ENCODE data around the gene GBGT1.

Gene GBGT1

GRCh38 chr9:133125941-133126696 lies 37.6 kb downstream of the GBGT1 start:
- DNase-seq (ENCODE audit: low read depth), result no peak

DNA sequence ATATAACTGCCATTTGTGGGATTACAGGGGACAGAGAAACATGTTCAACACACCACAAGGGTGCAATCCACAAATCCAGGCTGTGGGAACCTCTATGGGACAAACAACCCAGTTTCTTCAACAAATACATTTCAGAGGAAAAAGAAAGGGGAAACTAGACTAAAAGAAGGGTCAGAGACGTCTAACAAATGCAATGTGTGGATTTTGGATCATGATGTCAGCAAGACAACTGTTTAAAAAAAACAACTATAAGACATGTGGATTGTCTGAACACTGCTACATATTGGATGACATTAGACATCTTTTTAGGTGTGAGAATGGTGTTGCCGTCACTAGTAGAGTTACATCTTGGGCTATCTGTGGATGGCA lies 38.8 kb downstream of the GBGT1 start:
- no peak for DNase-seq (ENCODE audit: low read depth)

- DNase-seq (ENCODE audit: low read depth), result no peak
These were observed 39.4 kb downstream of the GBGT1 start for GRCh38 chr9:133124123-133124906.

DNA sequence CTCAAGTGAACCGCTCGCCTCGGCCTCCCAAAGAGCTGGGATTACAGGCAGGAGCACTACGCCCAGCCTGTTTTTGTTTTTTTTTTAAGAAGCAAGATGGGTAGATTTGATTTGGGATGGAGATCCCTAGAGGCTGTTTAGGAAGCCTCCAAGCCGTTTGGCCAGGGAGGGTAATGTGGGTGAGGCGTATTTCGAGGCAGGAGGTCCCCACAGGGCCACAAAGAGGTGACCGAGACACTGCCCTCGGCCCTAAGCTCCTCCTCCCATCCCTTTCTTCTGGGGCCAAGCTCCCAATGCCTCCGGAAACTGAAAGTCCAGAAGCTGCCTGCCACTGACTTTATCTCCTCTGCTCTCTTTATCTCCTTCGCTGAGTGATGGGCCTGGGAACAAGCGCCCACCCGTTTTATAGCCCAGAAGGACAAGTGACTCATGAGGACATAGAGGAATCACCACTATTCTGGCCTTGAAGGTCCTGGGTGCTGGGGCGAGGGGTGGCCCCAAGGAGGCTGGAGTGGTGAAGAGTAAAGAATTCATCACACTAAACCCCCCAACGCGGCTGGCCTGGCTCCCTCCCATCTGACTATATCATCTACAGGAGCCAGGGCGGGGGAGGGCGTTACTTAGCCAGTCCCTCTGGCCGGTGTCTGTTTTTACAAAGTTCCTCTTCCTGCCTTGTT lies 40.6 kb downstream of the GBGT1 start:
- no peak for DNase-seq (ENCODE audit: low read depth)

DNA sequence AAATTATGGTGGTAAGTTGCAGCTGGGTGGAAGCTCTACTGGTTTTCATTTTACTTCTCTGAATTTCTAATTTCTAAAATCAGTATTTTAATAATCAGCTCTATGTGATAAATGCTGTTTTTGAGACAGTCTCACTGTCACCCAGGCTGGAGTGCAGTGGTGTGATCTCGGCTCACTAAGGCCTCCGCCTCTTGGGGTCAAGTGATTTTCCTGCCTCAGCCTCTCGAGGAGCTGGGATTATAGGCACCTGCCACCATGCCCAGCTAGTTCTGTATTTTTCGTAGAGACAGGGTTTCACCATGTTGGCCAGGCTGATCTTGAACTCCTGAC lies 41.1 kb downstream of the GBGT1 start:
- no peak for DNase-seq (ENCODE audit: low read depth)

DNA sequence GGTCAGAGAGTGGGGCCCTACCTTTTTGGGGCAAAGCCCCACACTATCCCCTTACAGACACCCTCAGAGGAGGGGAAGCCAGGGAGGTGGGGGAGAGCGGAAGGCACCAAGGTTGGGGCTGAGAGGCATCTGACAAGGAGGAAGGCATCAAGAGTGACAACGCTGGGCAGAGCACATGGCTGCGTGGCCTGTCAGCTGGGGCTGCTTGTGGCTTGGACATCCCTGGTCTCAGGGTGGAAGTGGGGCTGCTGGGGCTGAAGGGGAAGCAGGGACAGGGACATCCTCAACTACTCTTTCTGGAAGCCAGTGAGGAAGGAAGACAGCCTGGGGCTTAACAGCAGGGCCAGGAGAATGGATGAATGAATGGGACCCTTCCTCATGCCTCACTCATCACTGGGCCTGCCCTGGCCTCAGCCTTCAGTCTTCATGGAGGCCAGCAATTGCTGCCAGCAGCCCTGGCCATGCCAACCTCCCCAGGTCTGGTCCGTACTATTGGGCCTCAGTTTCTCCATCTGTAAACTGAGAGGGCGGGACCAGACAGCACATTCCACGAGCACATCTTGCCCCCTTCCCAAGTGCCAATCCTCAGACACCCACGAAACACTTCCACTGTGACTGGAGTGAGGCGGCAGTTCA lies 41.7 kb downstream of the GBGT1 start:
- DNase-seq (ENCODE audit: low read depth), result no peak

- peak; percentile 54 for DNase-seq (ENCODE audit: low read depth)
These were observed 42.4 kb downstream of the GBGT1 start, which contains the start of gene RALGDS for GRCh38 chr9:133121198-133121914. RALGDS (minus strand) TSS chr9:133121240; CDS start chr9:133121154, 86 bp downstream.

- DNase-seq (ENCODE audit: low read depth), result no peak
These were observed 43.1 kb downstream of the GBGT1 start for GRCh38 chr9:133120501-133121197.

DNA sequence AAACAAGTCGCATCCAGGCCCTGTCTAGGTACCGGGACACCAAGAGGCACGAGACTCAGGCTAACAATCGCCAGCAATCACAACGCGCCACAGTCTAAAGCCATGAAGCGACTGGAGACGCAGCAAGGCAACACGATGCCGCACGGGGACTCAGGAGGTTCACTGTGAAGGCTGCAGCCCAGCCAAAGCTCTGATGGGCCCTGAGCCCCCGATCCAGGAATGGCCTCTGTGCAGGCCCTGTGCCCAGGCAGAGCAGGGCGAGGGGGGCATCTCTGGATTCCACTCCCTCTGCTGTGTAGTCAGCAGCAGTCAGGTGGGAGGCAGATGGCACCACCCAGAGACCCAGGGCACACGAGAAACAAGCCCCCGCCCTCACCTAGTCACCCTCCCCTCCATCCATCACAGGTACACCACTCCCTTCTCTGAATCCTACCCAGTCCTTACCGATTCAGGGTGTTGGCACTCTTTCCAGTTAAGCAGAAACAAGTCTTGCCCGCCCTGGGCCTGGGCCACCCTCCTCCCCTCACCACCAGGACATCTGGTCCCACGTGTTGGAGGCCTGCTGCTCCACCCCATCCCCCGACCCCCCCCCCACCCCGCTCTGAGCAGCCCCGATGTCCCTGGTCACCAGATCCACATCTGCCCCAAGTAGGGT lies 43.7 kb downstream of the GBGT1 start:
- no peak for DNase-seq (ENCODE audit: low read depth)

GRCh38 chr9:133119103-133119845 lies 44.4 kb downstream of the GBGT1 start:
- DNase-seq (ENCODE audit: low read depth), result peak; percentile 20

GRCh38 chr9:133118568-133118967 lies 45.1 kb downstream of the GBGT1 start:
- no peak for DNase-seq (ENCODE audit: low read depth)

DNA sequence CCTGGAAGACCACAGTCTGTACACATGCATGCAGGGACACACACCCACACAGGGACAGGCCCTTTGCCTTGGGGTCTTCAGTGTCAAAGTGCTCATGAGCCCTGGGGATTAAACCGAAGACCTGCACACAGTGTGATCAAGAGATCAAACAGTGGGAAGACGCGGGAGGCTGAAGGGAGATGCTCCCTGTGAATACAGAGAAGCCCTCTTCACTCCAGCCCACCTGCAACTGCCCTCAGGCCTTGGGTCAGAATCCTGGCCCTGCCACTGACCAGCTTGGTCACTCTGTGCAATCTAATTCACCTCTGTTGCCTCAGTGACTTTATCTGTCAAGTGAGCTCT lies 45.6 kb downstream of the GBGT1 start:
- DNase-seq (ENCODE audit: low read depth), result no peak

- DNase-seq (ENCODE audit: low read depth), result no peak
These were observed 46.2 kb downstream of the GBGT1 start for GRCh38 chr9:133117271-133118178.

DNA sequence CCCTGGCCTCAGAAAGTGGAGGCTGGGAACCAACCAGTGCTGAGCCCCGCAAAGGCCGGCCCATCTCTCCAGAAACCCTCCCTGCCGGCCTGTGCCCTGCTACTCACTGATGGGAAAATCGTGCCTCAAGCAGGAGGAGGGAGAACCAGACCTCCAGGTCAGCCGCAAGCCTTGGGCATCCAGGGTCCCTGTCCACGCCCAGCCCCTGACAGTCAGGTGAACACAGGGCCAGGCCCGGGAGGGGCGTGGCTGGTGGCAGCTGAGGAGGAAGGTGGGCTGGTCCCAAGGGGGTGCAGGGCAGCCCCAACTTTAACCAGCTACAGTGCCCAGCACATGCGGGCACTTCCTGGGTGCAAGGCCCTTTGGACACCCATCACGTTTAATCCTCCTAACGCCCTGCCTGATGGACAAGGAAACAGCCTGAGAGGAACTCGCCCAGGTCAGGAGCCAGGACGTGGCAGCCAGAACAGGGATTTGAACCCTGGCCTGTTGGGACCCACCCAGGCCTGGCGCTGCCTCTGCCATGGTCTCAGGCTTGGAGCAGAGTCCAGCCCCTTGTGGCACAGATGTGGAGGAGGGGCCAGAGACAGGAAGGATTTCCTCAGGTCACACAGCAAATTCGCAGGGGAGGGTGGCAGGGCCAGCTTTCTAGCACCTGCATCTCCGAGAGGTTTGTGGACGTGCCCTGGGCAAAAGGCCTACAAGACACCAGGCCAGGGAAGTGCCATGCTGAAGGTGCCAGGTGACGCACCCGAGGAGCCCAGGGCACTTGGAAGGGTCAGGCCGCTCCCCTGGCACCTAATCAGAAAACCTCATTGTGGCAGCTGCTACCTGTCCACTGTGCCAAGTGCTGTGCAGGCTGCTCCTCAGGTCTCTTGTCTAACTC lies 47.1 kb downstream of the GBGT1 start:
- no peak for DNase-seq (ENCODE audit: low read depth)

GRCh38 chr9:133115604-133116345 lies 47.9 kb downstream of the GBGT1 start:
- no peak for DNase-seq (ENCODE audit: low read depth)

- no peak for DNase-seq (ENCODE audit: low read depth)
These were observed 48.7 kb downstream of the GBGT1 start for GRCh38 chr9:133114886-133115603.

Data from fibroblast of the conjunctiva (primary cell).